ENCODE results near the gene MERTK.
"Not testable (repeated sequence)": the region's sequence is repeated elsewhere in the genome, so short reads cannot be mapped to it uniquely, and the experiment has no call there.

MERTK gene

GRCh38 chr2:112012556-112012955, 114.1 kb downstream of the MERTK start:
- no peak for DNase-seq (ENCODE audit: low read depth)

GRCh38 chr2:112018846-112019245, 120.4 kb downstream of the MERTK start:
- DNase-seq (ENCODE audit: low read depth) = no peak

- DNase-seq (ENCODE audit: low read depth) = no peak
Observed at GRCh38 chr2:112019569-112019982, 121.2 kb downstream of the MERTK start.

- DNase-seq (ENCODE audit: low read depth) = no peak
Observed at GRCh38 chr2:112020561-112020960, 122.2 kb downstream of the MERTK start.

- no peak for DNase-seq (ENCODE audit: low read depth)
Observed at GRCh38 chr2:112021290-112021689, 122.9 kb downstream of the MERTK start.

GRCh38 chr2:112021781-112022231, 123.4 kb downstream of the MERTK start:
- no peak for DNase-seq (ENCODE audit: low read depth)

DNA sequence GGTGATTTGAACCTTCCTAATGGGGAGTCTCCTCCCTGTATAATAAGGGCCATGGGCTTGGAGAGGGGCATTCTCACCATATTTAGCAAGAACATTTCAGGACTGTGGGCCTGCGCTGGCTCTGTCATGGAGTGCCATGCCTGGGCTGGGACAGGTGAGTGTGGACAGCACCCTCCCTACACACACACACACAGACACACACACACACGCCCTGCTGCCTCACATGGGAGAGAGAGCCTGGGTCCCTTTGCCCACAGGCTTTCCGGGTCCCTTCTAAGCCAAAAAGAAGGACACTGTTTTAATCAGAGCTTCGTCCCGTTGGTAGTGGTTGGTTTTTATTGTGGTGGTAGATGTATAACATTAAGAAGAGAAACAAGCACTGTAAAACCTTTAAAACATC, 125.3 kb downstream of the MERTK start:
- DNase-seq (ENCODE audit: low read depth) = no peak

GRCh38 chr2:112024231-112024630, 125.8 kb downstream of the MERTK start:
- no peak for DNase-seq (ENCODE audit: low read depth)

- no peak for DNase-seq (ENCODE audit: low read depth)
Observed at GRCh38 chr2:112024896-112025491, 126.6 kb downstream of the MERTK start.

DNA sequence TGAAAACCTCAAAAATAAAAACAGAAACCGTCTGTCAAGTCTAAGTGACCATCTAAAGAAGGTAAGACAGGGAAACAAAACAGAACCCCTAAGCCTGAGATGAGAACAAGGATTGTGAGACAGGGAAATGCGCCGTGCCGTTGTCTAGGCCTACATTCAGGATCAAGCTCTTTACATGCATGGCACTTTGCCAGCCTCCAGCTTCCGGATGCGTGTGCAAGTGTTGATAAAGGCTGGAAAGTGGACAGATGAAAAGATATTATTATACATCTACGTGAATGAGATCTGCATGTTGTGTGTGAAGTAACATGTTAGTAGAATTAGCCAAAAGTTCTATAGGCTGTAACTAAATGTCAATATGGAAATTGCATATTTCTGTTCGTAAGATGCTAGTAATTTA, 128.1 kb downstream of the MERTK start:
- no peak for DNase-seq (ENCODE audit: low read depth)

GRCh38 chr2:112027767-112028166, 129.4 kb downstream of the MERTK start:
- DNase-seq (ENCODE audit: low read depth) = no peak

DNA sequence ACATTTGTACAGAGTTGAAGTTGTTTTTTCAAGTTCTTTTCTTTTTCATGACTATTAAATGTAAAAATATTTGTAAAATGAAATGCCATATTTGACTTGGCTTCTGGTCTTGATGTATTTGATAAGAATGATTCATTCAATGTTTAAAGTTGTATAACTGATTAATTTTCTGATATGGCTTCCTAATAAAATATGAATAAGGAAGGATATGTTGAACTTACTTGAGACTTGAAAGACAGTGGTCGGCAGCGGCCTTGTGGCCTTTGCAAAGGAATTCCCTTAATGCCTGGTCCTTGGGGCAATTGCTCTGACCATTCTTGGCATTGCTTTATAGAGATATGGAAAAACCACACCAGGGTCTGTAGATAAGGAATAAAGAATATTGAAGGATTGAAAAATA, 130.8 kb downstream of the MERTK start:
- no peak for DNase-seq (ENCODE audit: low read depth)

DNA sequence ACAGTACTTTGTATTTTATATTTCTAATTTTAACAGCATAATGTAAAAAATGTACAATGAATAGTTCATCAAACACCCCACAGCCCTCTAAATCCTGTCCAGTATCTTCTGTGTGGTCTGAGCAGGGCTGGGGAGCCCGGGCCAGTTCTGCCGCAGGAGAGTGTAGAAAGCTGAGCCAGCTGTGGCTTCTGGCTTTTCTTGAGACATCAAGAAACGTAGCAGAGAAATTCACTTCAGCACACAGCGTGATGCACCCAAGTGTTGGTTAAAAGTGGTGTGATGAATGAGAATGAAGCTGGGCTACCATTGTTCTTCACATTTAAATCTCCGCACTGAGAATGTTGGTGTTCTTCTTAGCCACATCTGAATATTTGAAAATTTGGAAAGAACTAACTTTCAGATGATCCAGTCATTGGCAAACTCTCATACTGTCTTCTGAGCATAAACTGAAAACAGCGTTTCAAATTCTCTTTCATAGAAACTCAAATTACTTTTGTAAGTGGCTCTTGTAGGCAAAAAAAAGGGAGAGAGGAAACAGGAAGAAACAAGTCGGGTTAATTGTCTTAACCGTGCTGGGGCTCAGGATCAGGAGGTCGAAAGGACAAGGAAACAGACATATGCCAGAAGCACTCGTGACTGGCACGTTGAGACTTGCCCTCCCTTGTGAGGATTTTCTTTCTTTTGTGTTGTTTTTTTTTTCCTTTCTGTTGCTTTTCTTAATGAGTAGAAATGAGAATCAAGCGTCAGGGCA, 133.2 kb downstream of the MERTK start:
- no peak for DNase-seq (ENCODE audit: low read depth)

GRCh38 chr2:112032224-112032586, 133.8 kb downstream of the MERTK start:
- no peak for DNase-seq (ENCODE audit: low read depth)

DNA sequence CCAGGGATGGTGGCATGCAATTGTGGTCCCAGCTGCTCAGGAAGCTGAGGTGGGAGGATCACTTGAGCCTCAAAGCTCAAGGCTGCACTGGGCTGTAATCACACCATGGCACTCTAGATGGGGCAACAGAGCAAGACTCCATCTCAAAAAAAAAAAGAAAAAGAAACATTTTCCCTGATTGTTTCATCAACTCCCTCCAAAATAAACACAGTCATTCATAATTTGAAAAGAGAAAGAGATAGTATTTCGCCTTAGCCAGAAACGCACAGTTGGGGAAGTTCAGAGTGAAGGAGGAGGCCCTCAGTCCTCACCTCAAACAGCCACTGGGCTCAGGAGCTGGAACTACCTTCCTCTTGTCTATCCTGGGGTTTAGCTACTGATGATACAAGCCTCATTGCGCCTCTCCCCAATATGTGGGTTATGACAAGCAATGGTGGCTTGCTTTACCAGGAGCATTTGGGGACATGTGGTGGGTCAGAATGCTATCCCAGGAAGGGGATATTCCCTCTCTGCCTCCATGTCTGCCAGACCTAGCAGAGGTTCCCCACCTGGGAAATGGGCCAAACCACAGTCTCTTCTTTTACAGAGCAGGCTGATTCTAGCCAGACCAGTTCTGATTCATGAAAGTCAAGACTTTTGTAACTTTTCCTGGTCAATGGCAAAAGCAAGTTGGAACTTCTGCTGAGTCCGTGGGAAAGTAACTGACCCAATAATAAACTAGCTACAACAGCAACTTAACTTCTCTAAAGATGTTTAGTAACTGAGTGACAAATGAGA, 134.5 kb downstream of the MERTK start:
- DNase-seq (ENCODE audit: low read depth) = no peak

DNA sequence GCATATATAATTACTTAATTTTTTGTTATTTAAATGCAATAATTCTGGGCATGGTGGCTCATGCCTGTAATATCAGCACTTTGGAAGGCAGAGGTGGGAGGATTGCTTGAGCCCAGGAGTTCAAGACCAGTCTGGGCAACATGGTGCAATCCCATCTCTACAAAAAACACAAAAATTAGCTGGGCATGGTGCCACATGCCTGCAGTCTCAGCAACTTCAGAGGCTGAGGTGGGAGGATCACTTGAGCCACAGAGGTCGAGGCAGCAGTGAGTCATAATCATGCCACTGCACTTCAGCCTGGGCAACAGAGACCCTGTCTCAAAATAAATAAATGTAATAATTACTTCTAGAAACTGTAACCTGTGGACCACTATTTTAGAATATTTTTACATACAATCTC, 135.2 kb downstream of the MERTK start:
- no peak for DNase-seq (ENCODE audit: low read depth)

DNA sequence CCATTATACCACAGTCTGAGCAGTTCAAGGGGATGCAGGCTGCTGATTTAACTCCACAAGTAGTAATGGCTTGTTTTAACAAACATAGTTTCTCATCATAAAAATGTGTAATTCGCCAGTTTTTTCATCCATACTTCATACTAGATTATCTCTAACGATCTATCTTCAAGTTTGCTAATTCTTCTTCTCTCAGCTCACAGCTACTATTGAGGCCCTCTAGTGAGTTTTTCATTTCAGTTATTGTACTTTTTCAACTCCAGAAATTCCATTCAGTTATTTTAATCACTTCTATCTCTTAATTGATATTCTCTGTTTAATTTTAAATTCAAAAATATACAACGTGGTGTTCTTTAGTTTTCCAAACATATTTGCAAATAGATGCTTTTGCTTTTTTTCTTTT, 136.5 kb downstream of the MERTK start:
- DNase-seq (ENCODE audit: low read depth) = no peak

GRCh38 chr2:112035786-112036185, 137.4 kb downstream of the MERTK start:
- no peak for DNase-seq (ENCODE audit: low read depth)

GRCh38 chr2:112039556-112039955, 141.1 kb downstream of the MERTK start:
- not testable (repeated sequence) for DNase-seq (ENCODE audit: low read depth)

- not testable (repeated sequence) for DNase-seq (ENCODE audit: low read depth)
Observed at GRCh38 chr2:112040066-112040465, 141.7 kb downstream of the MERTK start.

- not testable (repeated sequence) for DNase-seq (ENCODE audit: low read depth)
Observed at GRCh38 chr2:112041460-112041859, 143.1 kb downstream of the MERTK start.

- no peak for DNase-seq (ENCODE audit: low read depth)
Observed at GRCh38 chr2:112045446-112046014, 147.1 kb downstream of the MERTK start.

DNA sequence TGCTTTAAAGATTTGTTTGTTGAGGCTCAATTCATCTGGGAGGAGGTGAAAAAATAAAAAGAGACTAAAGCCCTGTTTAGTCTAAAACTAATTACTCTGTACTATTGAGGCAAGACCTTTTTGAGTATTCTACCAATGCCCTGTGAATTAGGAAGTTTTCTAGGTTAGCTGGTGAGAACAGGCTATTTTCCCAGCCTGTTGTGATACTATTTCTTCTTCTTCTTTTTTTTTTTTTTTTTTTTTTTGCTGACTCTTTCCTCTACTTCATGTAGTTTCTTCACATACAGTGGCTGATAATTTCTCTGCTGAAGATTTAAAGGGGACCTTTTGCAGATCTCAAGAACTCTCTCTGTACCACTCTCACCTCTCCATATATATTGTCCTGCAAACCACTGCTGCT, 147.8 kb downstream of the MERTK start:
- no peak for DNase-seq (ENCODE audit: low read depth)

Data from stimulated activated CD8-positive, alpha-beta memory T cell treated with anti-CD3 and anti-CD28 coated beads, Interleukin-12 subunit alpha, Interleukin-12 subunit beta, amount 100 ng/mL, for 4 hours (primary cell).